Liver (tissue), 9 donors: ENCODE measurements around the gene GPC2. TPM values are rescaled to one million over a fixed set of nuclear protein-coding genes. Genes with fewer than 3 reads are reported as not detected.
"Not testable (repeated sequence)": the region's sequence is repeated elsewhere in the genome, so short reads cannot be mapped to it uniquely, and the experiment has no call there.

ENCODE experiments used
- DNase-seq: peaks from one replicate; pipeline ENCODE4 v3.0.0-alpha.2; 2017; ENCODE audit warnings: low spot score
- H3K27ac ChIP-seq, 2 donors: one replicate each; pipeline ENCODE4 v1.7.0; 2013; ENCODE audit warnings: inconsistent platforms in 2 of 2, low read length in 2 of 2, control low read depth in 1 of 2, low read depth in 1 of 2, mild to moderate bottlenecking in 1 of 2
- H3K27me3 ChIP-seq, 4 donors: one replicate each; pipeline versions ENCODE4 v1.6.1 to v1.7.0; 2013; ENCODE audit warnings: low read length in 3 of 4, inconsistent platforms in 1 of 4, mild to moderate bottlenecking in 1 of 4, moderate library complexity in 1 of 4; ENCODE audit not compliant: control insufficient read depth in 4 of 4, insufficient read depth in 4 of 4
- H3K36me3 ChIP-seq, 4 donors: one replicate each; pipeline versions ENCODE4 v1.6.1 to v1.7.0; 2013; ENCODE audit warnings: low read length in 3 of 4, mild to moderate bottlenecking in 3 of 4, low read depth in 1 of 4, moderate library complexity in 1 of 4; ENCODE audit not compliant: control insufficient read depth in 4 of 4, insufficient read depth in 3 of 4
- H3K4me1 ChIP-seq, 4 donors: one replicate each; pipeline versions ENCODE4 v1.6.1 to v1.7.0; 2013; ENCODE audit warnings: low read length in 3 of 4, mild to moderate bottlenecking in 3 of 4, moderate library complexity in 1 of 4; ENCODE audit not compliant: control insufficient read depth in 4 of 4, insufficient read depth in 4 of 4
- H3K4me3 ChIP-seq, 3 donors: one replicate each; pipeline versions ENCODE4 v1.6.1 to v1.7.0; 2013; ENCODE audit warnings: low read length in 3 of 3, control low read depth in 1 of 3, low read depth in 1 of 3, mild to moderate bottlenecking in 1 of 3
- H3K9ac ChIP-seq, 2 donors: one replicate each; pipeline ENCODE4 v1.7.0; 2013; ENCODE audit warnings: low read length in 2 of 2, mild to moderate bottlenecking in 2 of 2, moderate library complexity in 2 of 2, control low read depth in 1 of 2, low read depth in 1 of 2
- H3K9me3 ChIP-seq, 4 donors: one replicate each; pipeline versions ENCODE4 v1.6.1 to v1.7.0; 2013; ENCODE audit warnings: low read length in 3 of 4; ENCODE audit not compliant: control insufficient read depth in 4 of 4
- FOXA2 ChIP-seq: IDR thresholded peaks from 2 replicates; pipeline ENCODE4 v1.6.1; 2016; ENCODE audit warnings: antibody characterized with exemption
- GABPA ChIP-seq, 2 donors: IDR thresholded peaks in 1 of 2; conservative IDR thresholded peaks in 1 of 2; 2 replicates each; pipeline ENCODE4 v1.6.1; 2016; ENCODE audit warnings: antibody characterized with exemption in 2 of 2, mild to moderate bottlenecking in 1 of 2, moderate library complexity in 1 of 2
- MAX ChIP-seq: IDR thresholded peaks from 2 replicates; pipeline ENCODE4 v1.6.1; 2016; ENCODE audit warnings: antibody characterized with exemption
- RXRA ChIP-seq, 2 donors: IDR thresholded peaks; 2 replicates each; pipeline ENCODE4 v1.6.1; 2017 to 2018; ENCODE audit warnings: antibody characterized with exemption in 2 of 2, mild to moderate bottlenecking in 1 of 2
- SP1 ChIP-seq: IDR thresholded peaks from 2 replicates; pipeline ENCODE4 v1.6.1; 2018; ENCODE audit warnings: antibody characterized with exemption, mild to moderate bottlenecking
- YY1 ChIP-seq: IDR thresholded peaks from 2 replicates; pipeline ENCODE4 v1.6.1; 2016; ENCODE audit warnings: antibody characterized with exemption, mild to moderate bottlenecking
- WGBS: extraction: QIAGEN DNeasy Blood & Tissue Kit; methylation state at CpG from one replicate; pipeline ENCODE4 v1.1.7; 2013; 5-methylcytosine and 5-hydroxymethylcytosine counted together
- polyA plus RNA-seq, 2 donors: library from polyadenylated mRNA; stranded (reverse) in 1 of 2; unstranded in 1 of 2; fragments of 200-250 nt in 1 of 2; fragments of >200 nt in 1 of 2; fragmentation: Nextera tagmentation in 1 of 2; extraction: Ambion mirVana in 1 of 2; gene quantifications; one replicate each; pipeline versions ENCODE4 v1.2.1 to v1.2.3, GENCODE V29; 2013 to 2015
- total RNA-seq, 2 donors: library from RNA; depleted of rRNA; stranded (reverse); fragments of >200 nt; gene quantifications; one replicate each; pipeline ENCODE4 v1.2.3, GENCODE V29; 2014
- TF ChIP-seq, protein P1 (sequence below): IDR thresholded peaks from 2 replicates; pipeline ENCODE4 v1.6.1; 2016; ENCODE audit warnings: antibody characterized with exemption
- donor health status: healthy.
- donor health status: healthy.
- donor health status: healthy.
- donor health status: healthy.
- donor health status: healthy.

The GPC2 gene, protein sequence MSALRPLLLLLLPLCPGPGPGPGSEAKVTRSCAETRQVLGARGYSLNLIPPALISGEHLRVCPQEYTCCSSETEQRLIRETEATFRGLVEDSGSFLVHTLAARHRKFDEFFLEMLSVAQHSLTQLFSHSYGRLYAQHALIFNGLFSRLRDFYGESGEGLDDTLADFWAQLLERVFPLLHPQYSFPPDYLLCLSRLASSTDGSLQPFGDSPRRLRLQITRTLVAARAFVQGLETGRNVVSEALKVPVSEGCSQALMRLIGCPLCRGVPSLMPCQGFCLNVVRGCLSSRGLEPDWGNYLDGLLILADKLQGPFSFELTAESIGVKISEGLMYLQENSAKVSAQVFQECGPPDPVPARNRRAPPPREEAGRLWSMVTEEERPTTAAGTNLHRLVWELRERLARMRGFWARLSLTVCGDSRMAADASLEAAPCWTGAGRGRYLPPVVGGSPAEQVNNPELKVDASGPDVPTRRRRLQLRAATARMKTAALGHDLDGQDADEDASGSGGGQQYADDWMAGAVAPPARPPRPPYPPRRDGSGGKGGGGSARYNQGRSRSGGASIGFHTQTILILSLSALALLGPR
- total RNA-seq (under 1 TPM; 0.33 to 0.79 TPM), polyA plus RNA-seq (under 1 TPM in 1 of 2 donors, not detected in 1; 0.14 TPM)

- DNase-seq = peak; percentile 93
- WGBS = 8% methylated on average over 78 of the region's 78 CpGs
- Histone ChIP-seq H3K4me3 (peak within 1 kb of the TSS in 1 of 3 donors; percentile 47), H3K9ac (no peak within 1 kb of the TSS), H3K27ac (no peak within 1 kb of the TSS), H3K36me3 (no peaks in the 10 kb centered on the region), H3K4me1 (peaks cover 0 to 10% (median 5%) of the 10 kb centered on the region in 4 donors), H3K9me3 (no peaks in the 10 kb centered on the region), H3K27me3 (no peaks in the 10 kb centered on the region)
- TF ChIP-seq FOXA2 = no peak
- no peak for TF ChIP-seq GABPA (IDR thresholded peaks at IDR 0.05 in 1 of 2, conservative IDR thresholded peaks at IDR 0.05 in 1 of 2)
- TF ChIP-seq YY1 = peak; percentile 42
- TF ChIP-seq MAX = peak; percentile 24
- no peak for TF ChIP-seq RXRA (IDR thresholded peaks at IDR 0.05)
- TF ChIP-seq, protein P1, sequence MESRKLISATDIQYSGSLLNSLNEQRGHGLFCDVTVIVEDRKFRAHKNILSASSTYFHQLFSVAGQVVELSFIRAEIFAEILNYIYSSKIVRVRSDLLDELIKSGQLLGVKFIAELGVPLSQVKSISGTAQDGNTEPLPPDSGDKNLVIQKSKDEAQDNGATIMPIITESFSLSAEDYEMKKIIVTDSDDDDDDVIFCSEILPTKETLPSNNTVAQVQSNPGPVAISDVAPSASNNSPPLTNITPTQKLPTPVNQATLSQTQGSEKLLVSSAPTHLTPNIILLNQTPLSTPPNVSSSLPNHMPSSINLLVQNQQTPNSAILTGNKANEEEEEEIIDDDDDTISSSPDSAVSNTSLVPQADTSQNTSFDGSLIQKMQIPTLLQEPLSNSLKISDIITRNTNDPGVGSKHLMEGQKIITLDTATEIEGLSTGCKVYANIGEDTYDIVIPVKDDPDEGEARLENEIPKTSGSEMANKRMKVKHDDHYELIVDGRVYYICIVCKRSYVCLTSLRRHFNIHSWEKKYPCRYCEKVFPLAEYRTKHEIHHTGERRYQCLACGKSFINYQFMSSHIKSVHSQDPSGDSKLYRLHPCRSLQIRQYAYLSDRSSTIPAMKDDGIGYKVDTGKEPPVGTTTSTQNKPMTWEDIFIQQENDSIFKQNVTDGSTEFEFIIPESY = peak; percentile 71
- peak; percentile 52 for TF ChIP-seq SP1
Observed at GRCh38 chr7:100177045-100178001, at the start of gene GPC2, which contains the start of gene STAG3. GPC2 (minus strand) TSS chr7:100177381; CDS start chr7:100177199, 182 bp downstream. STAG3 (plus strand) TSS chr7:100177918; CDS start chr7:100180557, 2,639 bp downstream.

DNA sequence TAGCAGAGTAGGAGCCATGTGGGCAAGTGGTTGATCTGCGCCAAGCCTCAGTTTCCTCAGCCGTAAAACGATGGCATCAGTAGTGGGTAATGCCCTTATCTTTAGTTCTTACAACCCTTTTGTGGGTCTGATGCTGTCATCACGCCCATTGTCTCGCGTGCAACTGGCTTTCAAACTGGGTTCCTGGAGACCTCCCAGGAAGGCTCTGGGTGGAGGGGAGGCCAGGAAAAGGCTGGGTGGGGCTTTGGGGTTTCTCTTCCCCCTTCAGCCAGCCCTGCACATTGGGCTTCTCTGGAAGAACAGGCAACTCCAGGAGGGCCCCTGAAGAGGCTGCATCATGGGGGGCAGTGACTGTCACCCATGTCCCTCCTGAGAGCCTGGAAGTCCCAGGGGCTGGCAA lies 47.7 kb upstream of the GPC2 start:
- not testable (repeated sequence) for H3K36me3 ChIP-seq, H3K9ac ChIP-seq, H3K9me3 ChIP-seq, H3K4me3 ChIP-seq, DNase-seq, H3K27ac ChIP-seq, H3K4me1 ChIP-seq, H3K27me3 ChIP-seq
- WGBS = 91% methylated on average over 6 of the region's 6 CpGs

DNA sequence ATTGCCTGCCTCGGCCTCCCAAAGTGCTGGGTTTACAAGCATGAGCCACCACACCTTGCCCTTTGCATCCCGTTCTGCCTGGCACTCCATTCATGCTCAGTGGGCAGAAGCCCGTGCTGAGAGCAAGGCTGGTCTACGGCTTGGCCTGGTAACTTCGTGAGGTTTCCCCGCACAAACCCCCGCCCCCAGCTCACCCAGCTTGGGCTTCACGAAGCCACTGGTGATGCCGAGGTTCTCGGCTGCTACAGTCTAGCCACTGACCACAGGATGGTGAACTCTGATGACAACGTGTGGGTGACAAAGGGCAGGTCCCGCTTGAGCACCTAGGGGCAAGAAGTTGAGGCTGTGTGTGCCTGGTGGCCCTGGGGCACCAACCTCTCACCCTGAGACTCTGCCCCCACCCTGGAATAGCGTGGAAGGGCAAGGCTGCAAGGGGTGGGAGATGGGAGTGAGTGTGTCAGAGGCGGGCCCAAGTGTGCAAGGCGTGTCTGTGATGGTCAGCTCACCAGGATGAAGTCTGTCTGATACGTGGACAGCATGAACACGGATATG lies 46.3 kb upstream of the GPC2 start:
- WGBS = 95% methylated on average over 17 of the region's 17 CpGs
- DNase-seq = not testable (repeated sequence)

More for the DNA sequence above, 46.3 kb upstream of the GPC2 start:
- H3K27me3 ChIP-seq, H3K9ac ChIP-seq, H3K9me3 ChIP-seq, H3K27ac ChIP-seq, H3K4me3 ChIP-seq, H3K36me3 ChIP-seq, H3K4me1 ChIP-seq: not testable (repeated sequence)
